Measurements from ENCODE around the gene OR7G2. TPM values are rescaled to one million over a fixed set of nuclear protein-coding genes. Genes with fewer than 3 reads are reported as not detected.

The OR7G2 gene
- total RNA-seq, 4 donors from 2014 or later, result not detected

- WGBS, 2 donors, result 39 to 42% methylated on average over 5 of the region's 5 CpGs
- H3K4me3 ChIP-seq (ENCODE audit: low read depth, poor library complexity, severe bottlenecking), result no peak overlapping the region
- intact Hi-C loops (cut with DNase I; ENCODE audit: low total_unique reads), result no loop called here
- TF ChIP-seq CTCF (IDR thresholded peaks at IDR 0.05) (no peak), POLR2A (IDR thresholded peaks at IDR 0.05) (no peak)
- DNase-seq (ENCODE audit: low spot score in 2 of 2), result no peak
Measured at GRCh38 chr19:9132422-9132821, 25.1 kb upstream of the OR7G2 start.

GRCh38 chr19:9130965-9131364 is 23.7 kb upstream of the OR7G2 start:
- H3K4me3 ChIP-seq (ENCODE audit: low read depth, poor library complexity, severe bottlenecking), result no peak overlapping the region
- no peak for DNase-seq (ENCODE audit: low spot score in 2 of 2)
- TF ChIP-seq POLR2A (IDR thresholded peaks at IDR 0.05) (no peak), CTCF (IDR thresholded peaks at IDR 0.05) (no peak)
- whole genome bisulfite sequencing, 2 donors, result 39 to 54% methylated on average over 1 of the region's 1 CpG
- intact Hi-C loops (cut with DNase I; ENCODE audit: low total_unique reads), result no loop called here

DNA sequence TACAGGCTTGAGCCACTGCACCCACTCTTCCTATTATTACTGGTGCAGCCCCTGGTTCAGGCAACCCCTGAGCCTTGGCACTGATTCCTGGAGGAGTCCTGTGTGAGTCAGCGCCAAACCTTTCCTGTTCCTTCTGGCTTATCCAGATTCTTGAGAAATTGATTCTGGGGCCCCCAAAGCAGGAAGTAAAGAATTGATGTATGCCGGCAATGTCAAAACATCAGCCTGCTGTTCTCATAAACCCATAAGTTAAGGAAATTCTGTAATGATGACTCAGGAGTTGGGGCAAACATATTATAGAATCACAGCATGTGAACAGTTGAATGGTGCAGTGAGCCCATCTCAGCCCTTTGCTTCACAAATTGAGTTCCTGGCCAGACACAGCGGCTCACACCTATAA is 20.9 kb upstream of the OR7G2 start:
- 50 to 58% methylated on average over 3 of the region's 3 CpGs for WGBS, 2 donors
- DNase-seq (ENCODE audit: low spot score in 2 of 2), result no peak
- intact Hi-C loops (cut with DNase I; ENCODE audit: low total_unique reads), result loop anchor here (5.0 kb wide), 1 partner anchor 859 kb away; no protein-coding TSS in a partner anchor
- no peak for TF ChIP-seq CTCF (IDR thresholded peaks at IDR 0.05)
- no peak for TF ChIP-seq POLR2A (IDR thresholded peaks at IDR 0.05)
- no peak overlapping the region for H3K4me3 ChIP-seq (ENCODE audit: low read depth, poor library complexity, severe bottlenecking)

GRCh38 chr19:9126900-9127405 is 19.7 kb upstream of the OR7G2 start, which contains the start of gene OR7G3:
Gene OR7G3, minus strand, starts transcription at chr19:9126950. Its CDS starts 0 bp downstream, at chr19:9126950.
- no peak for DNase-seq (ENCODE audit: low spot score in 2 of 2)
- WGBS, 2 donors, result 86% methylated on average over 1 of the region's 1 CpG; no CpG with 5 or more reads in 1 of the 2 donors
- H3K4me3 ChIP-seq (ENCODE audit: low read depth, poor library complexity, severe bottlenecking), result no peak within 1 kb of the TSS
- TF ChIP-seq POLR2A (IDR thresholded peaks at IDR 0.05) (no peak), CTCF (IDR thresholded peaks at IDR 0.05) (no peak)
- intact Hi-C loops (cut with DNase I; ENCODE audit: low total_unique reads), result loop anchor here (5.0 kb wide), 1 partner anchor 860 kb away; no protein-coding TSS in a partner anchor

DNA sequence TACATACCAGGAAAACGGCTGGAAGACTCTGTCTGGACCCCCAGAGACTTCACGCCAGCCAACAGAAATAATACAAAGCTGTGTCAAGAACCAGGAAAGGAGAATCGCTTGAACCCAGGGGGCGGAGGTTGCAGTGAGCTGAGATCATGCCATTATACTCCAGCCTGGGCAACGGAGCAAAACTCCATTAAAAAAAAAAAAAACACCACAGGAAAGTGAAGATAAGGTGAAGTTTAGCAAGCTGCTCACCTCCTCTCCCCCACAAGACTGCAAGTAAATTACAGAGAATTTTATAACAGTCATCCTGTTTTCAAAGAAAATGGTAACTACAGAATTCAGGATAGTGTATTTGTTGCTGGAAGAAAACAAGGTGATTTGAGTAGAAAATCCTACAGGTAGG is 9.3 kb upstream of the OR7G2 start:
- intact Hi-C loops (cut with DNase I; ENCODE audit: low total_unique reads), result no loop called here
- DNase-seq (ENCODE audit: low spot score in 2 of 2), result peak in 1 of 2 donors; percentile 25
- H3K4me3 ChIP-seq (ENCODE audit: low read depth, poor library complexity, severe bottlenecking), result no peak overlapping the region
- 61 to 63% methylated on average over 5 of the region's 5 CpGs for WGBS, 2 donors
- TF ChIP-seq CTCF (IDR thresholded peaks at IDR 0.05), result no peak
- TF ChIP-seq POLR2A (IDR thresholded peaks at IDR 0.05), result no peak

GRCh38 chr19:9115307-9115813 is 8.1 kb upstream of the OR7G2 start, which contains the start of gene OR7G1:
Gene OR7G1, minus strand, starts transcription at chr19:9115763. Its CDS starts 0 bp downstream, at chr19:9115763.
- no peak for DNase-seq (ENCODE audit: low spot score in 2 of 2)
- intact Hi-C loops (cut with DNase I; ENCODE audit: low total_unique reads), result no loop called here
- 58 to 83% methylated on average over 2 of the region's 2 CpGs for WGBS, 2 donors
- TF ChIP-seq CTCF (IDR thresholded peaks at IDR 0.05) (no peak), POLR2A (IDR thresholded peaks at IDR 0.05) (no peak)
- no peak within 1 kb of the TSS for H3K4me3 ChIP-seq (ENCODE audit: low read depth, poor library complexity, severe bottlenecking)
